Measurements from ENCODE around the gene LELP1.
"Not testable (repeated sequence)": the region's sequence is repeated elsewhere in the genome, so short reads cannot be mapped to it uniquely, and the experiment has no call there.

The LELP1 gene

DNA sequence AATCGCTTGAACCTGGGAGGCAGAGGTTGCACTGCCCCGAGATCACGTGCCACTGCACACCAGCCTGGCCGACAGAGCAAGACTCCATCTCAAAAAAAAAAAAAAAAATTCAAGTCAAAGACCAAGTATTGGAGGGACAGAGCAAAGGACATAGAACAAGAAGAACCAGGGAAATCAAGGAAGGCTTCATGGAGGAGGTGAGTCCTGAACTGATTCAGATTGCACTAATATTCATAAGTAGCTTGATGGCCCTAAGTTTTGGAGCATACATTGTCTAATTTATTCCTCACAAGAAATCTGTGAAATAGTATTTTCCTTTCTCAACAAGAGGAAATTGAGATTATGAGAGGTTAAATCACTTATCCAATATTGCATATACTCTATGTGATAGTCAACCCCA lies 10.3 kb downstream of the LELP1 start:
- Mint-ChIP-seq H3K4me1 (ENCODE audit: low read depth) (no peaks in the 10 kb centered on the region), H3K9me3 (no peaks in the 10 kb centered on the region), H3K27ac (no peak overlapping the region), H3K27me3 (peaks cover 31% of the 10 kb centered on the region), H3K36me3 (ENCODE audit: low read depth) (no peaks in the 10 kb centered on the region), H3K4me3 (no peak overlapping the region)
- intact Hi-C loops (cut with micrococcal nuclease): no loop called here

DNA sequence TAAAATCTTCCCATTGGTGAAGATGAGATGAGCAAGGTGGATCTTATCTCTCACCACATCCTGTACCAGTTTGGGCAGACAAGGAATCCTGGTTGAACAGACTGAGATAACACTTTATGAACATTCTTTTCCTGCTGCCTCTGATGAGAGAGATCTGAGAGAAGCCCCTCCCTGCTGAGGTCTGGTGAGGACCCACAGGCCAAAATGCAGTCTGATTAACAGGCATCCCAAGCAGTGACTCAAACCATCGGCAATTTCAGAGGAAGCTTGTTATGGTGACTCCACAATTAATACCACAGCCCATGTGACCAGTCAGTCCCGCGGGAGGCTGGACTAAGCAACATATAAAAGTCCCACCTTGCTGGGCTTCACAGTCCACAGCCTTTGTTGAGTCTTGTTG lies 14.0 kb downstream of the LELP1 start, which contains the start of gene PRR9:
TSS of gene PRR9 (plus strand) at position 373 of the 400 bp plus-strand sequence. CDS start 561 bp downstream, outside the sequence.
- peaks cover 26% of the 10 kb centered on the region for H3K27me3 Mint-ChIP-seq
- no peak within 1 kb of the TSS for H3K4me3 Mint-ChIP-seq
- intact Hi-C loops (cut with micrococcal nuclease): no loop called here
- no peak within 1 kb of the TSS for H3K27ac Mint-ChIP-seq
- no peaks in the 10 kb centered on the region for H3K9me3 Mint-ChIP-seq
- no peaks in the 10 kb centered on the region for H3K36me3 Mint-ChIP-seq (ENCODE audit: low read depth)
- H3K4me1 Mint-ChIP-seq (ENCODE audit: low read depth): no peaks in the 10 kb centered on the region

DNA sequence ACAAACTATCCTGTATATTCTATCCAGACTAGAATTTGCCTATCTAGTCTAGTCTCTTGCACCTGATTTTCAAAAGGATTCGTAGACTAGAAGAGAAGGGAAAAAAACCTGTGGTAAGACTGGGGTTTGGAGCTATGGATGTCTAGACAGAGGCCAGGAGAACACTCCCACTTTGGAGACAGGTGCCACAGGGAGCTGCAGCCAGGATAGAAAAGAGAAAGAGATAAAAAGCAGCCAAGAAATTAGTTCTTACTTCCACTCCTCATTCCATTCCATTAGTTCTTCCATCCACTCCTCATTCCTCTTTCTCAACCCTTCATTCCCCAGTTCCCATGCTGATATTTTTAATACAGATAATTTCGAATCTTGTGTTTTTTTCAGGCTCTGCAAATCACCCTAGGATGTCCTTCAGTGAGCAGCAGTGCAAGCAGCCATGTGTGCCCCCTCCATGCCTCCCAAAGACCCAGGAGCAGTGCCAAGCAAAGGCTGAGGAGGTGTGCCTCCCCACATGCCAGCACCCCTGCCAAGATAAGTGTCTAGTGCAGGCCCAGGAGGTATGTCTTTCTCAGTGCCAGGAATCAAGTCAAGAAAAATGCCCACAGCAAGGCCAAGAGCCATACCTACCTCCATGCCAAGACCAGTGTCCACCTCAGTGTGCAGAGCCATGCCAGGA lies 14.7 kb downstream of the LELP1 start:
- Mint-ChIP-seq H3K9me3 (no peaks in the 10 kb centered on the region), H3K27ac (no peak overlapping the region), H3K27me3 (peaks cover 23% of the 10 kb centered on the region), H3K36me3 (ENCODE audit: low read depth) (no peaks in the 10 kb centered on the region), H3K4me1 (ENCODE audit: low read depth) (peaks cover under 1% of the 10 kb centered on the region), H3K4me3 (no peak overlapping the region)
- intact Hi-C loops (cut with micrococcal nuclease): no loop called here

DNA sequence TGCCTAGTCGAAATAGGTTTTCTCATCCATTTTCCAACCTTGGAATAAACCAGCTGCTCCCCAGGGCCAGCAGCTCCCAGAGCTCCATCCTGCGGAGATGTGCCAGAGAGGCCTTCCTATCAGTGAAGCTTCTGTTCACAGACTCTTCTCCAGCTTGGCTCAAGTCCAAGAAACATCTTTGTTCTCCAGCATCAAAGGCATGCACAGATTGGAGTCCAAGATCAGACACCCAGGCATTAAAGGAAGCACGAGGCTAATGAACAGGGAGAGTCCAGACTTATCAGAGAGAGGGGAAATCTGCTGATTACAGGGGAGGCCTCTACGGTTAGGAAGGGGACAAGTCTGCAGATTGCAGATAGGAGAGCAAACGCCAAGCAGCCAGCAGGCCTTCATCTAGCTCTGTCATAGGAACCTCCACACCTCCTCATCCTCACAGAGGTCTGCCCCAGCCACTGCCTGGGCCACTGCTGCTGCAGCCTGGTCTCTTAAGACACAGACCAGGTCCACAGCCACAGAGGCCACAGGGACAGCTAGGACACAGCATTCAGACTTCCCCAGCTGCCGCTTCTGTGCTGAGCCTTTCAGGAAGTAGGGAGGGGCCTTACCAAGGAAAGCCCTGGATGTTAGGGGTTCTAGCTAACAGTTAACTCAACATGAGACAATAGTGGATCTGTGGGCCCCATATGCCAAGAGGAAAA lies 17.5 kb downstream of the LELP1 start:
- H3K36me3 Mint-ChIP-seq (ENCODE audit: low read depth): no peaks in the 10 kb centered on the region
- no peaks in the 10 kb centered on the region for H3K9me3 Mint-ChIP-seq
- intact Hi-C loops (cut with micrococcal nuclease): loop anchor here (10.0 kb wide), 1 partner anchor 566 kb away; no protein-coding TSS in a partner anchor
- H3K27ac Mint-ChIP-seq: no peak overlapping the region
- H3K4me1 Mint-ChIP-seq (ENCODE audit: low read depth): peaks cover 5% of the 10 kb centered on the region
- H3K27me3 Mint-ChIP-seq: peaks cover 10% of the 10 kb centered on the region
- no peak overlapping the region for H3K4me3 Mint-ChIP-seq

- not testable (repeated sequence) for H3K27ac Mint-ChIP-seq; H3K4me1 Mint-ChIP-seq (ENCODE audit: low read depth); H3K4me3 Mint-ChIP-seq; H3K27me3 Mint-ChIP-seq; H3K36me3 Mint-ChIP-seq (ENCODE audit: low read depth); H3K9me3 Mint-ChIP-seq
- intact Hi-C loops (cut with micrococcal nuclease): loop anchor here (1.0 to 10.0 kb wide), 2 partner anchors 354 to 568 kb away; no protein-coding TSS in a partner anchor
Measured at GRCh38 chr1:153223040-153223891, 20.0 kb downstream of the LELP1 start.

DNA sequence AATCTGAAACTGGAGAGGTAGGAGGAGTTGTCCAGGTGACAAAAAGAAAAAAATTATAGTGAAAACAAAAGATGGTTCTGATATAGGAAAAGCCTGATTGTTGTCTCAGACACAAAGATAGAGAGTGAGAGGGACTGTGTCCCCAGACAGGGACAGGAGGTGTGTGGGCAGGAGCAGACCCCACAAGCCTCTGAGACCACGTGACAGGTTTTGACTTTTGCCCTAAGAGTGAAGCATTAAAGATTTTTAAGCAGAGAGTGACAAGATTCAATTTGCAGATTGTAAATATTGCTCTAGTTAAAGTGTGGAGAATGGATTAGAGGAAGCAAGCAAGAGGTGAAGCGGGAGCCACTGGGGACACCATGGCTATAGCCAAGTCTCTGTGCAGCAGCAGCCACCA lies 24.6 kb downstream of the LELP1 start:
- H3K4me3 Mint-ChIP-seq: no peak overlapping the region
- H3K4me1 Mint-ChIP-seq (ENCODE audit: low read depth): peaks cover 31% of the 10 kb centered on the region
- no peaks in the 10 kb centered on the region for H3K36me3 Mint-ChIP-seq (ENCODE audit: low read depth)
- H3K27me3 Mint-ChIP-seq: peaks cover 1% of the 10 kb centered on the region
- H3K9me3 Mint-ChIP-seq: no peaks in the 10 kb centered on the region
- H3K27ac Mint-ChIP-seq: no peak overlapping the region
- intact Hi-C loops (cut with micrococcal nuclease): loop anchor here (2.0 to 10.0 kb wide), 2 partner anchors 355 to 573 kb away; no protein-coding TSS in a partner anchor

DNA sequence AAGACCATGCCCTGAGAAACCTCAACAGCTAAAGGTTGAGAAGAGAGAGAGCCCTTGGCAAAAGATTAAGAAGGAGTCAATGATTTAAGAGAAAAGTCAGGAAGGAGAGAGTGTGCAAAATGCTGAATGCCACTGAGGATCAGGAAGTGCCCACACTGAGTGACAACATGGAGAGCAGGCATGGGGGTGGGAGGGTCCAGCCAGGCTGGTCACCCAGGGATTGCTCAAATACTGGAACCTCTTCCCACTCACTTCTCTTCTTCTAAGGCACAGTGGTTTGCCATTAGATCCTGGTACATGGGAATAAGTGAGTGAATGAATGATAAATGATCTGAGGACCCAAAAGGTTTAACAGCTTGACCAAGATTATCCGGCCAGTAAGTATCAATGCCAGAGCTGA lies 25.3 kb downstream of the LELP1 start:
- no peaks in the 10 kb centered on the region for H3K9me3 Mint-ChIP-seq
- no peaks in the 10 kb centered on the region for H3K36me3 Mint-ChIP-seq (ENCODE audit: low read depth)
- H3K27me3 Mint-ChIP-seq: peaks cover 1% of the 10 kb centered on the region
- H3K4me1 Mint-ChIP-seq (ENCODE audit: low read depth): peaks cover 32% of the 10 kb centered on the region
- no peak overlapping the region for H3K4me3 Mint-ChIP-seq
- intact Hi-C loops (cut with micrococcal nuclease): loop anchor here (2.0 to 10.0 kb wide), 2 partner anchors 356 to 574 kb away; no protein-coding TSS in a partner anchor
- no peak overlapping the region for H3K27ac Mint-ChIP-seq

DNA sequence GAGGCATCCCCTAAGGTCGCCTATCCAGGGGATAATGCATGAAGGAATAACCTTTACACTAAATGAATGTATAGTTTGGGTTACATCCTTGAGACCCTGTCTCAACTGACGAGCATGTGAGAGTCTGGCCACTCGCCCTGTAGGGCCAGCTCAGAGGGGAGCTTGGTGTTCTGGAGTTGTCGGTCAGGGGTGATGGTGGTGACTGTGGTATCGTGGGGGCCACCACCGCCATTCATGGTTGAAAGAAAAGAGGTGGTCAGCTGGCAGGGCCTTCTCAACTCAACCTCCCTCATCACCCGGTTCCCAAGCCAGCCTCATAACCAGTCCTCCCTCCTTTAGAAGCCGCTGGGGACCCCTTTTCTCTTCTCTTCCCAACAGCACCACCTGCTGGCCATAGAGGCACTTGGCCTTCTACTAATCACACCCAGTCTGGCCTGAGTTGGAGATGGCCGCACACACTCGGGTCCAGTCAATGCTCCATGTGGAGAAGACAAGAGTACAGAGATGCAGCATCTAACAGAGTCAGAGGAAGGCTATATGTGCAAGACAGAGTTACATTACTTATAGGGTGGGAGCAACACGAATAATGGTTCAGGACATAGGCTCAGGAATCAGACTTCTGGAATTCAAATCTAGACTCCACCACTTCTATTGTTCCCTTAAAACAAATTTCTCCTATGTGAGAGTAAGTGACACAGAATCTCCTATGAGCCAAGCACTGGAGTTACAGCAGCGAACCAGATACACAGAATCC lies 26.0 kb downstream of the LELP1 start:
- H3K36me3 Mint-ChIP-seq (ENCODE audit: low read depth); H3K27me3 Mint-ChIP-seq; H3K9me3 Mint-ChIP-seq; H3K27ac Mint-ChIP-seq; H3K4me3 Mint-ChIP-seq: not testable (repeated sequence)
- intact Hi-C loops (cut with micrococcal nuclease): loop anchor here (2.0 to 10.0 kb wide), 2 partner anchors 356 to 574 kb away; no protein-coding TSS in a partner anchor
- H3K4me1 Mint-ChIP-seq (ENCODE audit: low read depth): peaks cover 33% of the 10 kb centered on the region

GRCh38 chr1:153231363-153231762 lies 28.1 kb downstream of the LELP1 start:
- Mint-ChIP-seq H3K4me1 (ENCODE audit: low read depth) (peaks cover 33% of the 10 kb centered on the region), H3K27ac (peak overlapping the region; percentile 1)
- intact Hi-C loops (cut with micrococcal nuclease): no loop called here

GRCh38 chr1:153231785-153232184 lies 28.6 kb downstream of the LELP1 start:
- H3K27me3 Mint-ChIP-seq: no peaks in the 10 kb centered on the region
- peaks cover 33% of the 10 kb centered on the region for H3K4me1 Mint-ChIP-seq (ENCODE audit: low read depth)
- no peaks in the 10 kb centered on the region for H3K9me3 Mint-ChIP-seq
- no peaks in the 10 kb centered on the region for H3K36me3 Mint-ChIP-seq (ENCODE audit: low read depth)
- H3K4me3 Mint-ChIP-seq: no peak overlapping the region
- intact Hi-C loops (cut with micrococcal nuclease): no loop called here
- peak overlapping the region; percentile 1 for H3K27ac Mint-ChIP-seq

More at GRCh38 chr1:153231363-153231762, 28.1 kb downstream of the LELP1 start:
- Mint-ChIP-seq H3K36me3 (ENCODE audit: low read depth) (no peaks in the 10 kb centered on the region), H3K9me3 (no peaks in the 10 kb centered on the region), H3K4me3 (no peak overlapping the region), H3K27me3 (no peaks in the 10 kb centered on the region)

DNA sequence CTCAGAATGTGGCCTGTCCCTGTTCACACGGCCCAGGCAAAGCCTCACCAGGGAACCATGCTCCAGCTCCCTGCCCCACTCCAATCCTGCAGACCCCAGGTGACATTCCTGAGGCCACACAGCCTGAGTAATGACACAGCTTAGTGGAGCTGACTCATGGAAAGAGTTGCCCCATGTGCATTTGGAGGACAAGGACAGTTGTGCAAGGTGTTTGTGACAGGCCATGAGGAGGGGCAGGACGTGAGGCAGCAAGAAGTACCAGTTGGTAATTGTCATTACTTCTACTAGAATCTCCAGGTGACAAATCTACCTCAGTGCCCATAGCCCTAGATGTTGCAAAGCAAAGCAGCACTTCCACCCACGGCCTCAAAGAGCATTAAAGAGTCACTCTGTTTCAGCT lies 29.3 kb downstream of the LELP1 start:
- Mint-ChIP-seq H3K9me3 (no peaks in the 10 kb centered on the region), H3K36me3 (ENCODE audit: low read depth) (no peaks in the 10 kb centered on the region), H3K27ac (no peak overlapping the region), H3K4me1 (ENCODE audit: low read depth) (peaks cover 33% of the 10 kb centered on the region), H3K27me3 (peaks cover 1% of the 10 kb centered on the region), H3K4me3 (no peak overlapping the region)
- intact Hi-C loops (cut with micrococcal nuclease): no loop called here

DNA sequence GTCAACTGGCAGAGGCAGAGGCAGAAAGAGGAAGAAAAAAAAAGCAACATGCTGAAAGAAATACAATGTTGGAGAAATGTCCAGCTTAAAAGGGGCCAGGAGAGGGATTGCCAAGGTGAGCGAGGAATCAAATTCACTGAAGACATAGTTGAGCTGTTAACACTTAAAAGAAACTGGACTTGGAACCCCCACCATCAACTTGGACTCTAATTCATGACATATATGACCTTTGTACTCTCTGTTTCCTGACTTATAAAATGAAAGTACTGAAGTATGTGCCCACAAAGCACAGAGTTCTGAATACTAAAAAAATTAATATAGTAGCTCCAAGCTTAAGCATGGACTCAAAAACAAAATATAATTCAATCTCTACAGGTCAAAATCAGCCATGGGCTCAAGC lies 30.2 kb downstream of the LELP1 start:
- H3K4me1 Mint-ChIP-seq (ENCODE audit: low read depth): peaks cover 33% of the 10 kb centered on the region
- H3K36me3 Mint-ChIP-seq (ENCODE audit: low read depth): no peaks in the 10 kb centered on the region
- intact Hi-C loops (cut with micrococcal nuclease): no loop called here
- no peaks in the 10 kb centered on the region for H3K9me3 Mint-ChIP-seq
- no peak overlapping the region for H3K27ac Mint-ChIP-seq
- H3K27me3 Mint-ChIP-seq: peaks cover 2% of the 10 kb centered on the region
- no peak overlapping the region for H3K4me3 Mint-ChIP-seq

- Mint-ChIP-seq H3K27ac (no peak overlapping the region), H3K4me3 (no peak overlapping the region), H3K4me1 (ENCODE audit: low read depth) (peaks cover under 1% of the 10 kb centered on the region), H3K36me3 (ENCODE audit: low read depth) (no peaks in the 10 kb centered on the region), H3K27me3 (peaks cover 6% of the 10 kb centered on the region), H3K9me3 (no peaks in the 10 kb centered on the region)
- intact Hi-C loops (cut with micrococcal nuclease): no loop called here
Measured at GRCh38 chr1:153238527-153238926, 35.3 kb downstream of the LELP1 start.

Data from dendritic cell treated with granulocyte-macrophage colony-stimulating factor and Interleukin-4, amounts not matched to agents 40 ng/mL and 50 ng/mL, for 4 days (primary cell).